C4-2B (cell line): ENCODE measurements around the gene C17orf78.

ENCODE experiments used
- CTCF ChIP-seq: fragments of 450-650 bp; conservative IDR thresholded peaks from 2 replicates; pipeline ENCODE4 v1.5.1; 2017; ENCODE audit warnings: mild to moderate bottlenecking
- ZFX ChIP-seq: fragments of 450-650 bp; IDR thresholded peaks from 2 replicates; pipeline ENCODE4 v1.6.1; 2017

GRCh38 chr17:37384560-37385149 is 8.9 kb downstream of the C17orf78 start:
- no peak for TF ChIP-seq CTCF
- no peak for TF ChIP-seq ZFX
